ENCODE data around the gene NRG2. TPM values are rescaled to one million over a fixed set of nuclear protein-coding genes. Genes with fewer than 3 reads are reported as not detected.

NRG2 gene
- total RNA-seq, 1 donor from 2014 or later = 2.0 TPM

GRCh38 chr5:139859013-139859412 lies 184.1 kb downstream of the NRG2 start:
- H3K4me3 Mint-ChIP-seq = no peak overlapping the region
- no peak for DNase-seq (ENCODE audit: low spot score in 2 of 2, unreplicated experiment in 2 of 2)

GRCh38 chr5:139856714-139857113 lies 186.4 kb downstream of the NRG2 start:
- no peak for DNase-seq (ENCODE audit: low spot score in 2 of 2, unreplicated experiment in 2 of 2)
- H3K9me3 Mint-ChIP-seq = no peaks in the 10 kb centered on the region
- H3K27me3 Mint-ChIP-seq (ENCODE audit: low read depth) = peaks cover 42% of the 10 kb centered on the region
- H3K4me1 Mint-ChIP-seq = no peaks in the 10 kb centered on the region
- H3K4me3 Mint-ChIP-seq = no peak overlapping the region
- no peak overlapping the region for H3K27ac Mint-ChIP-seq
- TF ChIP-seq CTCF (IDR thresholded peaks at IDR 0.05; ENCODE audit: unreplicated experiment) = no peak
- H3K36me3 Mint-ChIP-seq = no peaks in the 10 kb centered on the region

More at GRCh38 chr5:139859013-139859412, 184.1 kb downstream of the NRG2 start:
- H3K27me3 Mint-ChIP-seq (ENCODE audit: low read depth) = peaks cover 25% of the 10 kb centered on the region
- TF ChIP-seq CTCF (IDR thresholded peaks at IDR 0.05; ENCODE audit: unreplicated experiment) = no peak
- H3K27ac Mint-ChIP-seq = no peak overlapping the region
- H3K4me1 Mint-ChIP-seq = no peaks in the 10 kb centered on the region
- no peaks in the 10 kb centered on the region for H3K9me3 Mint-ChIP-seq
- no peaks in the 10 kb centered on the region for H3K36me3 Mint-ChIP-seq

GRCh38 chr5:139855946-139856540 lies 187.1 kb downstream of the NRG2 start:
- Mint-ChIP-seq H3K9me3 (no peaks in the 10 kb centered on the region), H3K27me3 (ENCODE audit: low read depth) (peaks cover 40% of the 10 kb centered on the region), H3K27ac (no peak overlapping the region), H3K4me3 (no peak overlapping the region), H3K4me1 (no peaks in the 10 kb centered on the region), H3K36me3 (no peaks in the 10 kb centered on the region)
- no peak for DNase-seq (ENCODE audit: low spot score in 2 of 2, unreplicated experiment in 2 of 2)
- TF ChIP-seq CTCF (IDR thresholded peaks at IDR 0.05; ENCODE audit: unreplicated experiment) = no peak

GRCh38 chr5:139855451-139855850 lies 187.6 kb downstream of the NRG2 start:
- no peak for TF ChIP-seq CTCF (IDR thresholded peaks at IDR 0.05; ENCODE audit: unreplicated experiment)
- no peak overlapping the region for H3K27ac Mint-ChIP-seq
- H3K36me3 Mint-ChIP-seq = no peaks in the 10 kb centered on the region
- no peak overlapping the region for H3K4me3 Mint-ChIP-seq
- no peak for DNase-seq (ENCODE audit: low spot score in 2 of 2, unreplicated experiment in 2 of 2)
- peaks cover 40% of the 10 kb centered on the region for H3K27me3 Mint-ChIP-seq (ENCODE audit: low read depth)
- no peaks in the 10 kb centered on the region for H3K4me1 Mint-ChIP-seq
- no peaks in the 10 kb centered on the region for H3K9me3 Mint-ChIP-seq

- no peak overlapping the region for H3K27ac Mint-ChIP-seq
- no peak for DNase-seq (ENCODE audit: low spot score in 2 of 2, unreplicated experiment in 2 of 2)
- no peak overlapping the region for H3K4me3 Mint-ChIP-seq
- TF ChIP-seq CTCF (IDR thresholded peaks at IDR 0.05; ENCODE audit: unreplicated experiment) = no peak
- H3K36me3 Mint-ChIP-seq = no peaks in the 10 kb centered on the region
- H3K4me1 Mint-ChIP-seq = no peaks in the 10 kb centered on the region
- H3K27me3 Mint-ChIP-seq (ENCODE audit: low read depth) = peaks cover 43% of the 10 kb centered on the region
- H3K9me3 Mint-ChIP-seq = no peaks in the 10 kb centered on the region
These were observed 188.1 kb downstream of the NRG2 start for GRCh38 chr5:139854953-139855352.

Data from mesothelial cell of epicardium (in vitro differentiated cells).